HEK293T (cell line): ENCODE measurements around the gene NUMB.
"Not testable (repeated sequence)": the region's sequence is repeated elsewhere in the genome, so short reads cannot be mapped to it uniquely, and the experiment has no call there.

Experiments used
- CTCF ChIA-PET: fragments of 350-600 bp; formaldehyde crosslinking; extraction: SDS; loops from one replicate; lab custom pipeline; 2021; ENCODE audit warnings: antibody characterized with exemption, inconsistent platforms; lab: Yijun Ruan, JAX
- POLR2A ChIA-PET: fragments of 350-600 bp; formaldehyde crosslinking; extraction: SDS; loops from one replicate; lab custom pipeline; 2020; ENCODE audit warnings: antibody characterized with exemption, inconsistent platforms; lab: Yijun Ruan, JAX
- DNase-seq: peaks from one replicate; pipeline ENCODE4 v3.0.0; 2012; ENCODE audit warnings: mixed read lengths; ENCODE audit errors: extremely low spot score
- ARNT ChIP-seq: fragments of 450-650 bp; IDR thresholded peaks from 2 replicates; pipeline ENCODE4 v1.6.1; 2017; ENCODE audit warnings: mild to moderate bottlenecking
- BHLHE40 ChIP-seq: fragments of 450-650 bp; IDR thresholded peaks from 2 replicates; pipeline ENCODE4 v1.6.1; 2016; ENCODE audit warnings: mild to moderate bottlenecking, moderate library complexity, borderline replicate concordance
- CTBP1 ChIP-seq: fragments of 450-650 bp; IDR thresholded peaks from 2 replicates; pipeline ENCODE4 v1.6.1; 2016; ENCODE audit warnings: borderline replicate concordance
- ELF4 ChIP-seq: fragments of 450-650 bp; IDR thresholded peaks from 2 replicates; pipeline ENCODE4 v1.6.1; 2017; ENCODE audit warnings: antibody characterized with exemption
- FOXA1 ChIP-seq: fragments of 450-650 bp; IDR thresholded peaks from 2 replicates; pipeline ENCODE4 v1.6.1; 2016; ENCODE audit warnings: mild to moderate bottlenecking
- FOXK2 ChIP-seq: fragments of 450-650 bp; IDR thresholded peaks from 2 replicates; pipeline ENCODE4 v1.6.1; 2016; ENCODE audit warnings: mild to moderate bottlenecking
- FOXM1 ChIP-seq: fragments of 450-650 bp; IDR thresholded peaks from 2 replicates; pipeline ENCODE4 v1.6.1; 2017; ENCODE audit warnings: mild to moderate bottlenecking, borderline replicate concordance
- HDGF ChIP-seq: fragments of 450-650 bp; IDR thresholded peaks from 2 replicates; pipeline ENCODE4 v1.6.1; 2017; ENCODE audit warnings: antibody characterized with exemption, borderline replicate concordance
- L3MBTL2 ChIP-seq: fragments of 450-650 bp; conservative IDR thresholded peaks from 2 replicates; pipeline ENCODE4 v1.6.1; 2016; ENCODE audit warnings: mild to moderate bottlenecking
- LEF1 ChIP-seq: fragments of 450-650 bp; IDR thresholded peaks from 2 replicates; pipeline ENCODE4 v1.6.1; 2017; ENCODE audit warnings: mild to moderate bottlenecking, borderline replicate concordance
- NFRKB ChIP-seq: fragments of 450-650 bp; IDR thresholded peaks from 2 replicates; pipeline ENCODE4 v1.6.1; 2016; ENCODE audit warnings: mild to moderate bottlenecking, moderate library complexity
- PKNOX1 ChIP-seq: fragments of 450-650 bp; IDR thresholded peaks from 2 replicates; pipeline ENCODE4 v1.6.1; 2016
- SP1 ChIP-seq: fragments of 450-650 bp; IDR thresholded peaks from 2 replicates; pipeline ENCODE4 v1.6.1; 2017
- SUZ12 ChIP-seq: fragments of 450-650 bp; IDR thresholded peaks from 2 replicates; pipeline ENCODE4 v1.6.1; 2016; ENCODE audit warnings: mild to moderate bottlenecking
- TARDBP ChIP-seq: fragments of 450-650 bp; IDR thresholded peaks from 2 replicates; pipeline ENCODE4 v1.6.1; 2016
- ZNF384 ChIP-seq: fragments of 450-650 bp; IDR thresholded peaks from 2 replicates; pipeline ENCODE4 v1.6.1; 2016

The NUMB gene

GRCh38 chr14:73427516-73428264, 30.7 kb downstream of the NUMB start:
- TF ChIP-seq FOXM1 (no peak), FOXK2 (no peak), L3MBTL2 (no peak), TARDBP (no peak), NFRKB (no peak), ELF4 (no peak), FOXA1 (no peak), CTBP1 (no peak), SP1 (no peak), ZNF384 (no peak), SUZ12 (no peak), BHLHE40 (no peak), PKNOX1 (no peak)
- POLR2A ChIA-PET: interaction anchor here (2.0 kb wide), 1 partner anchor 31 kb away, joined by 4 read pairs; the partner anchor contains the start of gene NUMB
- no peak for DNase-seq
- CTCF ChIA-PET: no interaction called here

- DNase-seq: no peak
- ChIA-PET CTCF (interaction anchor here (0.5 kb wide), 1 partner anchor 360 kb away, joined by 3 read pairs; no protein-coding TSS in a partner anchor), POLR2A (interaction anchor here (2.0 kb wide), 1 partner anchor 32 kb away, joined by 4 read pairs; the partner anchor contains the start of gene NUMB)
- TF ChIP-seq SP1 (no peak), ZNF384 (no peak)
Measured at GRCh38 chr14:73426877-73427276, 31.5 kb downstream of the NUMB start.

- CTCF ChIA-PET: no interaction called here
- POLR2A ChIA-PET: interaction anchor here (0.9 kb wide), 1 partner anchor 33 kb away, joined by 5 read pairs; no protein-coding TSS in a partner anchor
- TF ChIP-seq SP1 (no peak), HDGF (no peak), SUZ12 (no peak), L3MBTL2 (no peak)
- no peak for DNase-seq
Measured at GRCh38 chr14:73424453-73424852, 33.9 kb downstream of the NUMB start.

GRCh38 chr14:73423092-73423491, 35.3 kb downstream of the NUMB start:
- DNase-seq, POLR2A ChIA-PET, CTCF ChIA-PET: not testable (repeated sequence)

- TF ChIP-seq ARNT (no peak), ELF4 (no peak), SP1 (no peak), ZNF384 (no peak), CTBP1 (no peak), SUZ12 (no peak), FOXM1 (no peak), BHLHE40 (no peak), FOXK2 (no peak), L3MBTL2 (no peak), FOXA1 (no peak), PKNOX1 (no peak), LEF1 (no peak), TARDBP (no peak), HDGF (no peak), NFRKB (no peak)
- ChIA-PET CTCF (interaction anchor here (0.5 kb wide), 1 partner anchor 49 kb away, joined by 6 read pairs; no protein-coding TSS in a partner anchor), POLR2A (no interaction called here)
- no peak for DNase-seq
Measured at GRCh38 chr14:73422515-73422914, 35.8 kb downstream of the NUMB start.

- no peak for DNase-seq
- POLR2A ChIA-PET: no interaction called here
- TF ChIP-seq FOXA1: no peak
- no peak for TF ChIP-seq SUZ12
- no peak for TF ChIP-seq LEF1
- no peak for TF ChIP-seq NFRKB
- no peak for TF ChIP-seq FOXK2
- TF ChIP-seq HDGF: no peak
- no peak for TF ChIP-seq ZNF384
- TF ChIP-seq FOXM1: no peak
- no peak for TF ChIP-seq ELF4
- TF ChIP-seq BHLHE40: no peak
- no peak for TF ChIP-seq SP1
- no peak for TF ChIP-seq ARNT
- TF ChIP-seq TARDBP: no peak
- CTCF ChIA-PET: no interaction called here
Measured at GRCh38 chr14:73418227-73418626, 40.1 kb downstream of the NUMB start.

GRCh38 chr14:73406248-73406647, 52.1 kb downstream of the NUMB start:
- DNase-seq, POLR2A ChIA-PET, CTCF ChIA-PET: not testable (repeated sequence)
